ENCODE data around the gene CTCFL. TPM values are rescaled to one million over a fixed set of nuclear protein-coding genes. Genes with fewer than 3 reads are reported as not detected.

CTCFL gene
- total RNA-seq, 1 donor = not detected

- DNase-seq (ENCODE audit: low read depth in 2 of 3, low spot score in 2 of 3) = no peak
Measured at GRCh38 chr20:57537822-57538221, 12.9 kb upstream of the CTCFL start.

GRCh38 chr20:57536771-57537724 is 12.1 kb upstream of the CTCFL start:
- DNase-seq (ENCODE audit: low read depth in 2 of 3, low spot score in 2 of 3) = no peak

- DNase-seq (ENCODE audit: low read depth in 2 of 3, low spot score in 2 of 3) = no peak
Measured at GRCh38 chr20:57536120-57536708, 11.3 kb upstream of the CTCFL start.

GRCh38 chr20:57535297-57535696 is 10.4 kb upstream of the CTCFL start:
- no peak for DNase-seq (ENCODE audit: low read depth in 2 of 3, low spot score in 2 of 3)

GRCh38 chr20:57532104-57532503 is 7.2 kb upstream of the CTCFL start:
- DNase-seq (ENCODE audit: low read depth in 2 of 3, low spot score in 2 of 3) = no peak

GRCh38 chr20:57530327-57530981 is 5.5 kb upstream of the CTCFL start:
- no peak for DNase-seq (ENCODE audit: low read depth in 2 of 3, low spot score in 2 of 3)

- DNase-seq (ENCODE audit: low read depth in 2 of 3, low spot score in 2 of 3) = no peak
Measured at GRCh38 chr20:57529810-57530209, 4.9 kb upstream of the CTCFL start.

- DNase-seq (ENCODE audit: low read depth in 2 of 3, low spot score in 2 of 3) = no peak
Measured at GRCh38 chr20:57529160-57529585, 4.2 kb upstream of the CTCFL start.

GRCh38 chr20:57528148-57528547 is 3.2 kb upstream of the CTCFL start:
- no peak for DNase-seq (ENCODE audit: low read depth in 2 of 3, low spot score in 2 of 3)

- DNase-seq (ENCODE audit: low read depth in 2 of 3, low spot score in 2 of 3) = no peak
Measured at GRCh38 chr20:57527728-57528127, 2.8 kb upstream of the CTCFL start.

GRCh38 chr20:57526885-57527460 is 2.0 kb upstream of the CTCFL start:
- no peak for DNase-seq (ENCODE audit: low read depth in 2 of 3, low spot score in 2 of 3)

GRCh38 chr20:57526087-57526884 is 1.3 kb upstream of the CTCFL start:
- peak in 2 of 3 donors; percentile 39 to 40 for DNase-seq (ENCODE audit: low read depth in 2 of 3, low spot score in 2 of 3)

- DNase-seq (ENCODE audit: low read depth in 2 of 3, low spot score in 2 of 3) = no peak
Measured at GRCh38 chr20:57525328-57526086, 567 bp upstream of the CTCFL start.

- DNase-seq (ENCODE audit: low read depth in 2 of 3, low spot score in 2 of 3) = no peak
Measured at GRCh38 chr20:57523782-57524181, 1.2 kb downstream of the CTCFL start.

- no peak for DNase-seq (ENCODE audit: low read depth in 2 of 3, low spot score in 2 of 3)
Measured at GRCh38 chr20:57522380-57523140, 2.4 kb downstream of the CTCFL start.

GRCh38 chr20:57517904-57518303 is 7.0 kb downstream of the CTCFL start:
- no peak for DNase-seq (ENCODE audit: low read depth in 2 of 3, low spot score in 2 of 3)

GRCh38 chr20:57514273-57514751 is 10.6 kb downstream of the CTCFL start:
- DNase-seq (ENCODE audit: low read depth in 2 of 3, low spot score in 2 of 3) = peak in 2 of 3 donors; percentile 51 to 66

- DNase-seq (ENCODE audit: low read depth in 2 of 3, low spot score in 2 of 3) = no peak
Measured at GRCh38 chr20:57513199-57513598, 11.7 kb downstream of the CTCFL start.

- DNase-seq (ENCODE audit: low read depth in 2 of 3, low spot score in 2 of 3) = no peak
Measured at GRCh38 chr20:57512432-57512831, 12.5 kb downstream of the CTCFL start.

Measured in hematopoietic multipotent progenitor cell (in vitro differentiated cells).